SK-N-MC (cell line): ENCODE results near the gene GNLY.

Experiments
- FOXP2 ChIP-seq: optimal IDR thresholded peaks from 2 replicates; pipeline ENCODE3; 2011; ENCODE audit warnings: mild to moderate bottlenecking, moderate library complexity; ENCODE audit not compliant: insufficient read depth; ENCODE audit errors: extremely low read length, control extremely low read depth
- POLR2AphosphoS5 ChIP-seq: IDR thresholded peaks from 2 replicates; pipeline ENCODE4 v1.6.1; 2012; ENCODE audit warnings: mild to moderate bottlenecking, low read depth, low read length, borderline replicate concordance

DNA sequence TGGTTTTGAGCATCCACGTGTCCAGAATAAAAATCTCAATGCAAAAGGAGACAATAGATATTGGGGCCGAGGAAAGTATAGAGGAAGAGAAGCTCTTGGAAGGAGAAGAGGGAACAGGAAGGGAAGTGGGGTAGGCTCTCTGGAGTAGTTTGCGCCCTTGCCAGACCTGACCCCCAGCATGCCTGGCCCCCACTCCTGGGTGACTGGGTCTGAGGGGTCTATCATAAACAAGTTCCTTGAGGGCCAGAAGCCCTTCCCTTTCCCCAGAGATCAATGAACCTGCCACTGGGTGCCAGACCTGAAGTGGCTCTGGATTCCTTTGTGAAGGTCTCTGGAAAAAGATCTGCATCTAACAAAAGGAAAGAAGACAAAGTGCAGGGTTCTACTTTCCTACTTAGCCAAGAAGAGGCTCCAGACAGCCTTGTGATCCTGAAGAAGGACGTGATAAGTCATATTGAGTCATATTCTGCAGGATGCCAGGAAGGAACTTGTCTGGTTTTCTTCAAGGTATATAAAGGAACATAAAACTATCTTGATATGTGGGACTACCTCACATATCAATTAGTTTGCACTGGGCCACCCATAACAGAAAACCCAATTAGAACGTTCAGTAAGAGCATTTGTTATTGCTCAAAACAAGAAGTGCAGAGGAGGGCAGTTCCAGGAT lies 40.9 kb downstream of the GNLY start:
- no peak for TF ChIP-seq FOXP2
- no peak for TF ChIP-seq POLR2AphosphoS5
